ENCODE data around the gene ITPR1. TPM values are rescaled to one million over a fixed set of nuclear protein-coding genes. Genes with fewer than 3 reads are reported as not detected.

ITPR1 gene
- total and polyA plus RNA-seq, 2 experiments from 2014 or later, result 6.8 to 21.0 TPM

- no peak for DNase-seq (ENCODE audit: low spot score)
- Histone ChIP-seq H2AFZ (no peak overlapping the region), H3K79me2 (replicated peaks; ENCODE audit: insufficient read depth) (no peaks in the 10 kb centered on the region), H3K9me2 (ENCODE audit: insufficient read depth) (0 out of 2 replicates have a peak, but pooled peaks cover 6% of the 10 kb centered on the region), H3K27me3 (ENCODE audit: insufficient read depth) (no peaks in the 10 kb centered on the region), H3F3A (replicated peaks; ENCODE audit: low read depth) (no peaks in the 10 kb centered on the region), H4K20me1 (replicated peaks; ENCODE audit: insufficient read depth) (no peaks in the 10 kb centered on the region), H3K4me2 (no peak overlapping the region), H3K27ac (ENCODE audit: low read depth) (no peak overlapping the region), H3K4me1 (ENCODE audit: insufficient read depth) (peaks cover 3% of the 10 kb centered on the region; the same call in 1 of the 2 replicates), H3K4me3 (no peak overlapping the region), H3K36me3 (ENCODE audit: insufficient read depth) (no peaks in the 10 kb centered on the region)
- no peak for TF ChIP-seq ETS1 (IDR thresholded peaks at IDR 0.05)
- TF ChIP-seq JUNB (IDR thresholded peaks at IDR 0.05; ENCODE audit: unreplicated experiment), result no peak
- Mint-ChIP-seq H3K27ac (no peak overlapping the region), H3K4me3 (no peak overlapping the region), H3K27me3 (ENCODE audit: insufficient read depth, low read depth, poor library complexity) (peaks cover 2% of the 10 kb centered on the region), H3K9me3 (no peaks in the 10 kb centered on the region; the same call in 2 of the 3 replicates), H3K4me1 (peaks cover 5% of the 10 kb centered on the region; the same call in 2 of the 3 replicates), H3K36me3 (ENCODE audit: low read depth) (no peaks in the 10 kb centered on the region)
- no peak for ATAC-seq
Observed at GRCh38 chr3:4472312-4472711, 20.8 kb upstream of the ITPR1 start.

GRCh38 chr3:4472766-4473165 lies 20.4 kb upstream of the ITPR1 start:
- Mint-ChIP-seq H3K27me3 (ENCODE audit: insufficient read depth, low read depth, poor library complexity) (peaks cover 2% of the 10 kb centered on the region), H3K27ac (no peak overlapping the region), H3K4me3 (no peak overlapping the region), H3K36me3 (ENCODE audit: low read depth) (no peaks in the 10 kb centered on the region), H3K4me1 (peaks cover 4% of the 10 kb centered on the region; the same call in 2 of the 3 replicates), H3K9me3 (no peaks in the 10 kb centered on the region; the same call in 2 of the 3 replicates)
- Histone ChIP-seq H3K4me1 (ENCODE audit: insufficient read depth) (0 out of 2 replicates have a peak, but pooled peaks cover 3% of the 10 kb centered on the region), H2AFZ (no peak overlapping the region), H3K79me2 (replicated peaks; ENCODE audit: insufficient read depth) (no peaks in the 10 kb centered on the region), H3K4me3 (no peak overlapping the region), H4K20me1 (replicated peaks; ENCODE audit: insufficient read depth) (no peaks in the 10 kb centered on the region), H3K9me2 (ENCODE audit: insufficient read depth) (0 out of 2 replicates have a peak, but pooled peaks cover 6% of the 10 kb centered on the region), H3K36me3 (ENCODE audit: insufficient read depth) (no peaks in the 10 kb centered on the region), H3F3A (replicated peaks; ENCODE audit: low read depth) (no peaks in the 10 kb centered on the region), H3K27ac (ENCODE audit: low read depth) (no peak overlapping the region), H3K27me3 (ENCODE audit: insufficient read depth) (no peaks in the 10 kb centered on the region), H3K4me2 (no peak overlapping the region)
- no peak for DNase-seq (ENCODE audit: low spot score)
- no peak for ATAC-seq
- TF ChIP-seq CTCF (conservative IDR thresholded peaks at IDR 0.05; ENCODE audit: low read depth in 2 of 2) (no peak), JUNB (IDR thresholded peaks at IDR 0.05; ENCODE audit: unreplicated experiment) (no peak), ETS1 (IDR thresholded peaks at IDR 0.05) (no peak), EZH2 (IDR thresholded peaks at IDR 0.05; ENCODE audit: low read depth, unreplicated experiment) (no peak), ZNF114 (CRISPR knock-in tag; IDR thresholded peaks at IDR 0.05) (no peak), CREB1 (CRISPR knock-in tag; IDR thresholded peaks at IDR 0.05; ENCODE audit: low read depth) (no peak), STAT1 (IDR thresholded peaks at IDR 0.05; ENCODE audit: unreplicated experiment) (no peak), REST (IDR thresholded peaks at IDR 0.05; ENCODE audit: unreplicated experiment) (no peak), NANOG (IDR thresholded peaks at IDR 0.05; ENCODE audit: borderline replicate concordance) (no peak), POLR2AphosphoS5 (IDR thresholded peaks at IDR 0.05; ENCODE audit: low read depth) (no peak)

Data from GM23338 (cell line).